Inflammatory macrophage treated with lipopolysaccharide for 4 hours (primary cell): Measurements from ENCODE around the gene IRGM.
"Not testable (repeated sequence)": the region's sequence is repeated elsewhere in the genome, so short reads cannot be mapped to it uniquely, and the experiment has no call there.

ENCODE experiments used
- DNase-seq: peaks from one replicate; pipeline ENCODE4 v3.0.0-alpha.2; 2020

IRGM gene

GRCh38 chr5:150846308-150846653 lies at the start of gene IRGM:
TSS of gene IRGM (plus strand) at chr5:150846521. CDS start at chr5:150848124, 1,603 bp downstream.
- not testable (repeated sequence) for DNase-seq

- no peak for DNase-seq
Measured at GRCh38 chr5:150797384-150797783, 48.9 kb upstream of the IRGM start.

- DNase-seq = peak; percentile 49
Measured at GRCh38 chr5:150801117-150801927, 45.0 kb upstream of the IRGM start.

- DNase-seq = no peak
Measured at GRCh38 chr5:150804388-150804787, 41.9 kb upstream of the IRGM start.

GRCh38 chr5:150809363-150809762 lies 37.0 kb upstream of the IRGM start:
- DNase-seq = no peak

GRCh38 chr5:150815010-150815409 lies 31.3 kb upstream of the IRGM start:
- no peak for DNase-seq

- no peak for DNase-seq
Measured at GRCh38 chr5:150816946-150817345, 29.4 kb upstream of the IRGM start.

- no peak for DNase-seq
Measured at GRCh38 chr5:150829744-150830143, 16.6 kb upstream of the IRGM start.

GRCh38 chr5:150831821-150832220 lies 14.5 kb upstream of the IRGM start:
- not testable (repeated sequence) for DNase-seq

GRCh38 chr5:150836064-150836463 lies 10.3 kb upstream of the IRGM start:
- DNase-seq = no peak

GRCh38 chr5:150836703-150837102 lies 9.6 kb upstream of the IRGM start:
- no peak for DNase-seq

- DNase-seq = not testable (repeated sequence)
Measured at GRCh38 chr5:150845185-150845859, 999 bp upstream of the IRGM start.

GRCh38 chr5:150846654-150847333 lies 473 bp downstream of the IRGM start:
- peak; percentile 87 for DNase-seq

GRCh38 chr5:150847334-150847695 lies 994 bp downstream of the IRGM start:
- DNase-seq = no peak

GRCh38 chr5:150848271-150848670 lies 1.9 kb downstream of the IRGM start:
- DNase-seq = no peak

GRCh38 chr5:150851039-150851438 lies 4.7 kb downstream of the IRGM start:
- no peak for DNase-seq

GRCh38 chr5:150853561-150853960 lies 7.2 kb downstream of the IRGM start:
- peak; percentile 42 for DNase-seq

- not testable (repeated sequence) for DNase-seq
Measured at GRCh38 chr5:150856700-150857099, 10.4 kb downstream of the IRGM start.

GRCh38 chr5:150860246-150860821 lies 14.0 kb downstream of the IRGM start:
- peak; percentile 61 for DNase-seq

GRCh38 chr5:150862070-150862469 lies 15.7 kb downstream of the IRGM start:
- DNase-seq = peak; percentile 25

- DNase-seq = no peak
Measured at GRCh38 chr5:150879358-150879757, 33.0 kb downstream of the IRGM start.

- no peak for DNase-seq
Measured at GRCh38 chr5:150895431-150896428, 49.4 kb downstream of the IRGM start.
